H9 (cell line): ENCODE results near the gene ARHGAP4. TPM values are rescaled to one million over a fixed set of nuclear protein-coding genes. Genes with fewer than 3 reads are reported as not detected.
A peak's percentile ranks its signal among the peaks of the same experiment; 100 is the strongest.

ENCODE experiments used
- DNase-seq: peaks from one replicate; pipeline ENCODE4 v3.0.0-alpha.2; 2017
- H2AFZ ChIP-seq: one replicate; pipeline ENCODE4 v1.6.1; 2013; ENCODE audit warnings: mild to moderate bottlenecking, low read length, control low read depth, moderate library complexity
- H2AK5ac ChIP-seq: 2 replicates; pipeline ENCODE4 v1.6.1; 2013; ENCODE audit warnings: low read length, control low read depth, mixed read lengths; ENCODE audit not compliant: insufficient read length
- H2BK120ac ChIP-seq: one replicate; pipeline ENCODE4 v1.6.1; 2013; ENCODE audit warnings: low read depth, mild to moderate bottlenecking, low read length, control low read depth, inconsistent platforms; ENCODE audit not compliant: poor library complexity, severe bottlenecking
- H2BK12ac ChIP-seq: 2 replicates; pipeline ENCODE4 v1.6.1; 2013; ENCODE audit warnings: low read length, control low read depth, mixed read lengths, low read depth; ENCODE audit not compliant: insufficient read length
- H2BK15ac ChIP-seq: 2 replicates; pipeline ENCODE4 v1.6.1; 2013; ENCODE audit warnings: low read depth, low read length, control low read depth
- H2BK20ac ChIP-seq: one replicate; pipeline ENCODE4 v1.6.1; 2013; ENCODE audit warnings: low read depth, mild to moderate bottlenecking, low read length, control low read depth, inconsistent platforms; ENCODE audit not compliant: poor library complexity, severe bottlenecking
- H2BK5ac ChIP-seq: 2 replicates; pipeline ENCODE4 v1.6.1; 2013; ENCODE audit warnings: low read length, control low read depth, mixed read lengths; ENCODE audit not compliant: insufficient read length
- H3K14ac ChIP-seq: 2 replicates; pipeline ENCODE4 v1.6.1; 2013; ENCODE audit warnings: low read length, control low read depth; ENCODE audit not compliant: insufficient read depth
- H3K18ac ChIP-seq: 2 replicates; pipeline ENCODE4 v1.6.1; 2013; ENCODE audit warnings: low read depth, mild to moderate bottlenecking, mixed read lengths, low read length, control low read depth; ENCODE audit not compliant: insufficient read length
- H3K23ac ChIP-seq: 2 replicates; pipeline ENCODE4 v1.6.1; 2013; ENCODE audit warnings: low read length, control low read depth, mixed read lengths, low read depth; ENCODE audit not compliant: insufficient read length
- H3K23me2 ChIP-seq: 2 replicates; pipeline ENCODE4 v1.6.1; 2013; ENCODE audit warnings: low read depth, mild to moderate bottlenecking, mixed read lengths, low read length, control low read depth; ENCODE audit not compliant: insufficient read length, poor library complexity, severe bottlenecking
- H3K27ac ChIP-seq: 2 replicates; pipeline ENCODE4 v1.5.1; 2013; ENCODE audit warnings: low read length, control low read depth, mixed read lengths, low read depth; ENCODE audit not compliant: insufficient read length
- H3K27me3 ChIP-seq: 2 replicates; pipeline ENCODE4 v1.6.1; 2013; ENCODE audit warnings: low read length, control low read depth, inconsistent platforms; ENCODE audit not compliant: insufficient read depth
- H3K4ac ChIP-seq: 2 replicates; pipeline ENCODE4 v1.6.1; 2013; ENCODE audit warnings: low read depth, mild to moderate bottlenecking, control low read depth, inconsistent platforms, low read length, moderate library complexity
- H3K4me1 ChIP-seq: 2 replicates; pipeline ENCODE4 v1.6.1; 2013; ENCODE audit warnings: low read length, control low read depth, inconsistent platforms; ENCODE audit not compliant: insufficient read depth
- H3K4me2 ChIP-seq: 2 replicates; pipeline ENCODE4 v1.6.1; 2013; ENCODE audit warnings: low read length, control low read depth, mixed read lengths; ENCODE audit not compliant: insufficient read length, insufficient read depth
- H3K56ac ChIP-seq: 2 replicates; pipeline ENCODE4 v1.6.1; 2013; ENCODE audit warnings: low read depth, mild to moderate bottlenecking, mixed read lengths, low read length, control low read depth; ENCODE audit not compliant: insufficient read length
- H3K79me1 ChIP-seq: 2 replicates; pipeline ENCODE4 v1.6.1; 2013; ENCODE audit warnings: low read depth, mild to moderate bottlenecking, moderate library complexity, low read length, control low read depth, inconsistent platforms; ENCODE audit not compliant: insufficient read depth, poor library complexity, severe bottlenecking
- H3K79me2 ChIP-seq: 2 replicates; pipeline ENCODE4 v1.6.1; 2013; ENCODE audit warnings: low read length, control low read depth, inconsistent platforms; ENCODE audit not compliant: insufficient read depth
- H3K9ac ChIP-seq: 2 replicates; pipeline ENCODE4 v1.6.1; 2013; ENCODE audit warnings: low read length, control low read depth, mixed read lengths; ENCODE audit not compliant: insufficient read length; ENCODE audit errors: extremely low read depth
- H3K9me3 ChIP-seq: one replicate; pipeline ENCODE4 v1.6.1; 2013; ENCODE audit warnings: low read depth, low read length, inconsistent platforms; ENCODE audit not compliant: control insufficient read depth
- H3T11ph ChIP-seq: one replicate; pipeline ENCODE4 v1.6.1; 2013; ENCODE audit warnings: mild to moderate bottlenecking, low read length, control low read depth, inconsistent platforms
- H4K20me1 ChIP-seq: one replicate; pipeline ENCODE4 v1.6.1; 2013; ENCODE audit not compliant: control insufficient read depth, insufficient read length, insufficient read depth
- H4K5ac ChIP-seq: 2 replicates; pipeline ENCODE4 v1.6.1; 2013; ENCODE audit warnings: low read depth, mild to moderate bottlenecking, mixed read lengths, low read length, control low read depth; ENCODE audit not compliant: insufficient read length
- H4K8ac ChIP-seq: replicated peaks from 2 replicates; pipeline ENCODE4 v1.6.1; 2013; ENCODE audit warnings: low read length, control low read depth, mixed read lengths, low read depth; ENCODE audit not compliant: insufficient read length
- H4K91ac ChIP-seq: 2 replicates; pipeline ENCODE4 v1.6.1; 2013; ENCODE audit warnings: low read depth, mild to moderate bottlenecking, moderate library complexity, mixed read lengths, low read length, control low read depth; ENCODE audit not compliant: insufficient read length
- H3K27ac Mint-ChIP-seq, 3 experiments: 2 replicates in 2 of 3; 3 replicates in 1 of 3; pipeline ENCODE4 v1.8.0; 2020 to 2021; ENCODE audit warnings: mixed read lengths in 3 of 3, mild to moderate bottlenecking in 1 of 3, moderate library complexity in 1 of 3
- H3K27me3 Mint-ChIP-seq: 2 replicates; pipeline ENCODE4 v1.8.0; 2021; ENCODE audit warnings: low read depth, mild to moderate bottlenecking, moderate library complexity, mixed read lengths
- H3K36me3 Mint-ChIP-seq, 3 experiments: 2 replicates in 2 of 3; 3 replicates in 1 of 3; pipeline ENCODE4 v1.8.0; 2020 to 2021; ENCODE audit warnings: low read depth in 3 of 3, mixed read lengths in 3 of 3; ENCODE audit not compliant: insufficient read depth in 1 of 3
- H3K4me1 Mint-ChIP-seq, 2 experiments: 2 replicates each; pipeline ENCODE4 v1.8.0; 2020; ENCODE audit warnings: mixed read lengths in 2 of 2
- H3K4me3 Mint-ChIP-seq, 2 experiments: 2 replicates in 1 of 2; 3 replicates in 1 of 2; pipeline ENCODE4 v1.8.0; 2020 to 2021; ENCODE audit warnings: mild to moderate bottlenecking in 2 of 2, mixed read lengths in 2 of 2, moderate library complexity in 1 of 2
- H3K9me3 Mint-ChIP-seq, 2 experiments: 2 replicates in 1 of 2; 3 replicates in 1 of 2; pipeline ENCODE4 v1.8.0; 2020; ENCODE audit warnings: mild to moderate bottlenecking in 2 of 2, mixed read lengths in 2 of 2, moderate library complexity in 1 of 2
- CTCF ChIP-seq: fragments of 200-600 bp; sonication (generic); conservative IDR thresholded peaks from 3 replicates; pipeline ENCODE4 v1.8.0; 2021; ENCODE audit warnings: antibody characterized with exemption, mild to moderate bottlenecking
- WGBS: extraction: QIAGEN DNeasy Blood & Tissue Kit; methylation state at CpG from one replicate; pipeline ENCODE4 v1.1.7; 2013; ENCODE audit warnings: missing lambda C conversion rate, low lambda C conversion rate, mixed read lengths; ENCODE audit not compliant: insufficient read length; ENCODE audit errors: extremely low coverage; 5-methylcytosine and 5-hydroxymethylcytosine counted together
- total RNA-seq: library from RNA; stranded (reverse); gene quantifications from 2 replicates; pipeline ENCODE4 v1.2.1, GENCODE V29; 2021

ARHGAP4 gene
- total RNA-seq, 1 experiment from 2014 or later = 37.8 TPM

- Histone ChIP-seq H2BK20ac (no peak overlapping the region), H3K79me2 (no peaks in the 10 kb centered on the region; the same call in 1 of the 2 replicates), H2BK5ac (no peak overlapping the region), H2AFZ (no peak overlapping the region), H4K20me1 (no peaks in the 10 kb centered on the region), H3K4ac (no peak overlapping the region), H2BK120ac (no peak overlapping the region), H3K18ac (no peak overlapping the region), H2BK15ac (no peak overlapping the region), H2BK12ac (no peak overlapping the region), H3T11ph (no peak overlapping the region), H3K27me3 (no peaks in the 10 kb centered on the region), H4K8ac (no peak overlapping the region), H2AK5ac (no peak overlapping the region), H4K91ac (no peak overlapping the region), H3K4me2 (no peak overlapping the region), H3K9me3 (peaks cover 22% of the 10 kb centered on the region), H3K4me1 (no peaks in the 10 kb centered on the region), H3K27ac (no peak overlapping the region), H3K79me1 (no peaks in the 10 kb centered on the region), H3K14ac (no peak overlapping the region), H3K23ac (no peak overlapping the region), H3K23me2 (peaks cover 21% of the 10 kb centered on the region), H3K56ac (no peak overlapping the region), H4K5ac (no peak overlapping the region), H3K9ac (no peak overlapping the region)
- H3K27me3 Mint-ChIP-seq = no peaks in the 10 kb centered on the region
- no CpG with 5 or more reads among the region's 8 CpGs for WGBS
- H3K4me3 Mint-ChIP-seq = peak overlapping the region in 1 of 2 experiments; percentile 4; a peak in 1 of 5 replicates
- peaks cover 2 to 32% of the 10 kb centered on the region in 2 experiments for H3K4me1 Mint-ChIP-seq
- H3K36me3 Mint-ChIP-seq = peaks cover 19 to 47% (median 26%) of the 10 kb centered on the region in 3 experiments
- DNase-seq = no peak
- TF ChIP-seq CTCF = no peak
- H3K9me3 Mint-ChIP-seq = peaks cover 54 to 66% of the 10 kb centered on the region in 2 experiments
- peak overlapping the region in 1 of 3 experiments; percentile 60; a peak in 1 of 7 replicates for H3K27ac Mint-ChIP-seq
Measured at GRCh38 chrX:153931151-153931550, 5.1 kb upstream of the ARHGAP4 start.
